H1 (cell line): Measurements from ENCODE around the gene PAQR9. TPM values are rescaled to one million over a fixed set of nuclear protein-coding genes. Genes with fewer than 3 reads are reported as not detected.

Experiments used
- CBX8 ChIP-seq: fragments of 300-800, 300-1000 bp; sonication (generic); IDR thresholded peaks from 2 replicates; pipeline ENCODE4 v1.7.1; 2016; ENCODE audit warnings: low read depth, low read length, borderline replicate concordance
- polyA plus RNA-seq, 7 experiments: library from polyadenylated mRNA; depleted of rRNA in 3 of 7; stranded (reverse) in 5 of 7; unstranded in 2 of 7; fragments of >200 nt in 5 of 7; fragments of 200-250 nt in 2 of 7; gene quantifications; 1 replicate in 5 of 7; 2 replicates in 1 of 7; 4 replicates in 1 of 7; pipeline versions ENCODE4 v1.2.1 to v1.2.3, GENCODE V29; 2011 to 2013; ENCODE audit warnings: missing spikeins in 2 of 7, mixed read lengths in 2 of 7
- total RNA-seq: library from RNA; stranded (reverse); fragmentation: NEBNext Ultra II Directional; extraction: Animal tissue kit (Norgen Biotek cat#: 25700); gene quantifications from 2 replicates; pipeline ENCODE4 v1.2.1, GENCODE V29; 2021
- TF ChIP-seq, protein P1 (sequence below): fragments of 300-600 bp; sonication (generic); IDR thresholded peaks from 2 replicates; pipeline ENCODE4 v1.7.1; 2012; ENCODE audit warnings: low read length, moderate library complexity, mild to moderate bottlenecking, inconsistent platforms; ENCODE audit not compliant: insufficient replicate concordance

PAQR9 gene
- total and polyA plus RNA-seq, 2 of the 8 experiments (the other 6 are each of a cell fraction or from before 2014, with no cell fraction given), result 2.6 to 5.2 TPM

DNA sequence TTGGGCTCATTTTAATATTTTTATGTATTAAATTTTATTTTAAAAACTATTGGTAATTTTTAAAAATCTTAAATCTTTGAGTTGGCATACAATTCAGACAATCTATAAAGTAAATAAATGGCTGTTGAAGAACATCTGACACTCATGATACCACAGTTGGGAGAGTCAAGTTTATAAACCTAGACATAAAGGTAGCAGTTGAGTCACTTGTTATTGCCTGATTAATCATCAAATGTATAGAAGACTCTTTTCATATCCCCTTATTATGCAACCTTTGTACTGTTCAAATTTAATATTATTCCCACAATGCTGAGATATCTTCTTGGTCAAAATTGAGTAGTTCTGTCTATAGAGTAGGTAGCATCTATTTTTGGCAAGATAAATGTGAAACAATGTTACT lies 19.6 kb downstream of the PAQR9 start (continued):
- TF ChIP-seq, protein P1, sequence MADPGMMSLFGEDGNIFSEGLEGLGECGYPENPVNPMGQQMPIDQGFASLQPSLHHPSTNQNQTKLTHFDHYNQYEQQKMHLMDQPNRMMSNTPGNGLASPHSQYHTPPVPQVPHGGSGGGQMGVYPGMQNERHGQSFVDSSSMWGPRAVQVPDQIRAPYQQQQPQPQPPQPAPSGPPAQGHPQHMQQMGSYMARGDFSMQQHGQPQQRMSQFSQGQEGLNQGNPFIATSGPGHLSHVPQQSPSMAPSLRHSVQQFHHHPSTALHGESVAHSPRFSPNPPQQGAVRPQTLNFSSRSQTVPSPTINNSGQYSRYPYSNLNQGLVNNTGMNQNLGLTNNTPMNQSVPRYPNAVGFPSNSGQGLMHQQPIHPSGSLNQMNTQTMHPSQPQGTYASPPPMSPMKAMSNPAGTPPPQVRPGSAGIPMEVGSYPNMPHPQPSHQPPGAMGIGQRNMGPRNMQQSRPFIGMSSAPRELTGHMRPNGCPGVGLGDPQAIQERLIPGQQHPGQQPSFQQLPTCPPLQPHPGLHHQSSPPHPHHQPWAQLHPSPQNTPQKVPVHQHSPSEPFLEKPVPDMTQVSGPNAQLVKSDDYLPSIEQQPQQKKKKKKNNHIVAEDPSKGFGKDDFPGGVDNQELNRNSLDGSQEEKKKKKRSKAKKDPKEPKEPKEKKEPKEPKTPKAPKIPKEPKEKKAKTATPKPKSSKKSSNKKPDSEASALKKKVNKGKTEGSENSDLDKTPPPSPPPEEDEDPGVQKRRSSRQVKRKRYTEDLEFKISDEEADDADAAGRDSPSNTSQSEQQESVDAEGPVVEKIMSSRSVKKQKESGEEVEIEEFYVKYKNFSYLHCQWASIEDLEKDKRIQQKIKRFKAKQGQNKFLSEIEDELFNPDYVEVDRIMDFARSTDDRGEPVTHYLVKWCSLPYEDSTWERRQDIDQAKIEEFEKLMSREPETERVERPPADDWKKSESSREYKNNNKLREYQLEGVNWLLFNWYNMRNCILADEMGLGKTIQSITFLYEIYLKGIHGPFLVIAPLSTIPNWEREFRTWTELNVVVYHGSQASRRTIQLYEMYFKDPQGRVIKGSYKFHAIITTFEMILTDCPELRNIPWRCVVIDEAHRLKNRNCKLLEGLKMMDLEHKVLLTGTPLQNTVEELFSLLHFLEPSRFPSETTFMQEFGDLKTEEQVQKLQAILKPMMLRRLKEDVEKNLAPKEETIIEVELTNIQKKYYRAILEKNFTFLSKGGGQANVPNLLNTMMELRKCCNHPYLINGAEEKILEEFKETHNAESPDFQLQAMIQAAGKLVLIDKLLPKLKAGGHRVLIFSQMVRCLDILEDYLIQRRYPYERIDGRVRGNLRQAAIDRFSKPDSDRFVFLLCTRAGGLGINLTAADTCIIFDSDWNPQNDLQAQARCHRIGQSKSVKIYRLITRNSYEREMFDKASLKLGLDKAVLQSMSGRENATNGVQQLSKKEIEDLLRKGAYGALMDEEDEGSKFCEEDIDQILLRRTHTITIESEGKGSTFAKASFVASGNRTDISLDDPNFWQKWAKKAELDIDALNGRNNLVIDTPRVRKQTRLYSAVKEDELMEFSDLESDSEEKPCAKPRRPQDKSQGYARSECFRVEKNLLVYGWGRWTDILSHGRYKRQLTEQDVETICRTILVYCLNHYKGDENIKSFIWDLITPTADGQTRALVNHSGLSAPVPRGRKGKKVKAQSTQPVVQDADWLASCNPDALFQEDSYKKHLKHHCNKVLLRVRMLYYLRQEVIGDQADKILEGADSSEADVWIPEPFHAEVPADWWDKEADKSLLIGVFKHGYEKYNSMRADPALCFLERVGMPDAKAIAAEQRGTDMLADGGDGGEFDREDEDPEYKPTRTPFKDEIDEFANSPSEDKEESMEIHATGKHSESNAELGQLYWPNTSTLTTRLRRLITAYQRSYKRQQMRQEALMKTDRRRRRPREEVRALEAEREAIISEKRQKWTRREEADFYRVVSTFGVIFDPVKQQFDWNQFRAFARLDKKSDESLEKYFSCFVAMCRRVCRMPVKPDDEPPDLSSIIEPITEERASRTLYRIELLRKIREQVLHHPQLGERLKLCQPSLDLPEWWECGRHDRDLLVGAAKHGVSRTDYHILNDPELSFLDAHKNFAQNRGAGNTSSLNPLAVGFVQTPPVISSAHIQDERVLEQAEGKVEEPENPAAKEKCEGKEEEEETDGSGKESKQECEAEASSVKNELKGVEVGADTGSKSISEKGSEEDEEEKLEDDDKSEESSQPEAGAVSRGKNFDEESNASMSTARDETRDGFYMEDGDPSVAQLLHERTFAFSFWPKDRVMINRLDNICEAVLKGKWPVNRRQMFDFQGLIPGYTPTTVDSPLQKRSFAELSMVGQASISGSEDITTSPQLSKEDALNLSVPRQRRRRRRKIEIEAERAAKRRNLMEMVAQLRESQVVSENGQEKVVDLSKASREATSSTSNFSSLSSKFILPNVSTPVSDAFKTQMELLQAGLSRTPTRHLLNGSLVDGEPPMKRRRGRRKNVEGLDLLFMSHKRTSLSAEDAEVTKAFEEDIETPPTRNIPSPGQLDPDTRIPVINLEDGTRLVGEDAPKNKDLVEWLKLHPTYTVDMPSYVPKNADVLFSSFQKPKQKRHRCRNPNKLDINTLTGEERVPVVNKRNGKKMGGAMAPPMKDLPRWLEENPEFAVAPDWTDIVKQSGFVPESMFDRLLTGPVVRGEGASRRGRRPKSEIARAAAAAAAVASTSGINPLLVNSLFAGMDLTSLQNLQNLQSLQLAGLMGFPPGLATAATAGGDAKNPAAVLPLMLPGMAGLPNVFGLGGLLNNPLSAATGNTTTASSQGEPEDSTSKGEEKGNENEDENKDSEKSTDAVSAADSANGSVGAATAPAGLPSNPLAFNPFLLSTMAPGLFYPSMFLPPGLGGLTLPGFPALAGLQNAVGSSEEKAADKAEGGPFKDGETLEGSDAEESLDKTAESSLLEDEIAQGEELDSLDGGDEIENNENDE, result no peak
- no peak for TF ChIP-seq CBX8
